ENCODE measurements around the gene RAD21L1. TPM values are rescaled to one million over a fixed set of nuclear protein-coding genes. Genes with fewer than 3 reads are reported as not detected.

The RAD21L1 gene
- total and polyA plus RNA-seq, 2 donors (not counting 3 experiments of a cell fraction or from before 2014, with no cell fraction given), result 0.06 TPM; not detected in 1

DNA sequence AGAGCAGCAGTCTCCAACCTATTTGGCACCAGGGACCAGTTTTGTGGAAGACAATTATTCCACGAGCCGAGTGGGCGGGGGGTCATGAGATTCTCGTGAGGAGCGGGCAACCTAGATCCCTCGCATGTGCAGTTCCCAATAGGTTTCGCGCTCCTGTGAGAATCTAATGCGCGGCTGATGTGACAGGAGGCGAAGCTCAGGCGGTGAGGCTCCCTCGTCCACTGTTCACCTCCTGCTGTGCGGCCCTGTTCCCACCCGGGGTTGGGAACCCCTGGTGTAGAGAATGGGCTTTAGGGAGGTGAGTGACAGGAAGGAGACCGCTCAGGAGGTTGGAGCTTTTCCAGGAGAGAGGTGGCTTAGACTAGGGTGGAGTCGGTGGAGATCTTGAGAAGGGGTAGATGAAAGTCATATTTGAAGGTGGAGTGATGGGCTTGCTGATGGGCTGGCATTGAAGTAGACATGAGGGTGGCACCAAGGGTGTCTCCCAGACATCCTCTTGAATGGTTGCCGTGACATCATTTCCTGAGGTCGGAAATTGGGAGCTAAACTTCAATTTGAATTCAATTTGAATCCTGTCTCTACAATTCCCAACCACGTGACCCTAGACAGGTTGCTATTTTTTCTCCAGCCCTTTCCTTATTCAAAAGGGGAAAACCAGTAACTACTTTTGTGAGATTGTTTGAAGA, 1.5 kb upstream of the RAD21L1 start:
- Histone ChIP-seq H3K36me3 (ENCODE audit: control insufficient read depth in 2 of 2, extremely low read depth in 1 of 2, insufficient read depth in 2 of 2, low read length in 2 of 2) (no peaks in the 10 kb centered on the region), H3K9me1 (replicated peaks; ENCODE audit: control insufficient read depth, extremely low read depth, insufficient read depth, low read length) (no peaks in the 10 kb centered on the region), H3K9ac (replicated peaks; ENCODE audit: extremely low read depth, insufficient read depth, low read length) (no peak overlapping the region), H3K27ac (ENCODE audit: insufficient read depth, low read depth, low read length) (no peak overlapping the region), H3K4me1 (ENCODE audit: control insufficient read depth, extremely low read depth, insufficient read depth, low read length) (peaks cover 6% of the 10 kb centered on the region), H3K4me3 (replicated peaks in 1 of 3; ENCODE audit: insufficient read depth in 1 of 3, low read depth in 1 of 3, low read length in 3 of 3) (no peak overlapping the region), H2AFZ (ENCODE audit: low read depth, low read length) (no peak overlapping the region), H3K79me2 (ENCODE audit: control insufficient read depth, insufficient read depth, low read length) (no peaks in the 10 kb centered on the region), H4K20me1 (replicated peaks; ENCODE audit: control insufficient read depth, extremely low read depth, insufficient read depth, low read length) (no peaks in the 10 kb centered on the region), H3K4me2 (ENCODE audit: insufficient read depth, low read length) (no peak overlapping the region), H3K27me3 (ENCODE audit: control insufficient read depth in 2 of 2, insufficient read depth in 2 of 2, low read length in 2 of 2) (peaks cover 0 to 16% of the 10 kb centered on the region in 2 experiments), H3K9me3 (replicated peaks; ENCODE audit: control insufficient read depth, insufficient read depth, low read length) (no peaks in the 10 kb centered on the region)
- BruUV-seq (replicated peaks), result no TSS peak
- dilution Hi-C loops (cut with MboI; ENCODE audit: extremely low pct_ligation_motif_present, low sequenced_read_pairs) (no loop called here), intact Hi-C loops (cut with micrococcal nuclease) (no loop called here)
- no peak for DNase-seq (ENCODE audit: low read depth, low spot score)
- no peak for FAIRE-seq
- no peak for TF ChIP-seq MYC (IDR thresholded peaks at IDR 0.05; ENCODE audit: low read depth, low read length)
- TF ChIP-seq GATA2 (IDR thresholded peaks at IDR 0.05; ENCODE audit: insufficient read depth, insufficient read length, low read depth, low read length), result no peak
- no peak for TF ChIP-seq EZH2 (IDR thresholded peaks at IDR 0.05; ENCODE audit: borderline replicate concordance, low read depth, low read length, severe bottlenecking)
- no peak for TF ChIP-seq POLR2A (IDR thresholded peaks at IDR 0.05; ENCODE audit: low read depth, low read length)
- TF ChIP-seq FOS (IDR thresholded peaks at IDR 0.05; ENCODE audit: borderline replicate concordance, insufficient read depth, low read length), result no peak
- TF ChIP-seq JUN (IDR thresholded peaks at IDR 0.05; ENCODE audit: borderline replicate concordance, insufficient read depth, insufficient read length, low read depth), result no peak
- TF ChIP-seq POLR2AphosphoS5 (IDR thresholded peaks at IDR 0.05; ENCODE audit: insufficient read depth, low read depth, low read length), result no peak
- TF ChIP-seq, protein P1, sequence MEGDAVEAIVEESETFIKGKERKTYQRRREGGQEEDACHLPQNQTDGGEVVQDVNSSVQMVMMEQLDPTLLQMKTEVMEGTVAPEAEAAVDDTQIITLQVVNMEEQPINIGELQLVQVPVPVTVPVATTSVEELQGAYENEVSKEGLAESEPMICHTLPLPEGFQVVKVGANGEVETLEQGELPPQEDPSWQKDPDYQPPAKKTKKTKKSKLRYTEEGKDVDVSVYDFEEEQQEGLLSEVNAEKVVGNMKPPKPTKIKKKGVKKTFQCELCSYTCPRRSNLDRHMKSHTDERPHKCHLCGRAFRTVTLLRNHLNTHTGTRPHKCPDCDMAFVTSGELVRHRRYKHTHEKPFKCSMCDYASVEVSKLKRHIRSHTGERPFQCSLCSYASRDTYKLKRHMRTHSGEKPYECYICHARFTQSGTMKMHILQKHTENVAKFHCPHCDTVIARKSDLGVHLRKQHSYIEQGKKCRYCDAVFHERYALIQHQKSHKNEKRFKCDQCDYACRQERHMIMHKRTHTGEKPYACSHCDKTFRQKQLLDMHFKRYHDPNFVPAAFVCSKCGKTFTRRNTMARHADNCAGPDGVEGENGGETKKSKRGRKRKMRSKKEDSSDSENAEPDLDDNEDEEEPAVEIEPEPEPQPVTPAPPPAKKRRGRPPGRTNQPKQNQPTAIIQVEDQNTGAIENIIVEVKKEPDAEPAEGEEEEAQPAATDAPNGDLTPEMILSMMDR (IDR thresholded peaks at IDR 0.05; ENCODE audit: extremely low read depth in 1 of 2, insufficient read depth in 1 of 2, low read depth in 1 of 2, low read length in 2 of 2), result no peak
- TF ChIP-seq, protein P2, sequence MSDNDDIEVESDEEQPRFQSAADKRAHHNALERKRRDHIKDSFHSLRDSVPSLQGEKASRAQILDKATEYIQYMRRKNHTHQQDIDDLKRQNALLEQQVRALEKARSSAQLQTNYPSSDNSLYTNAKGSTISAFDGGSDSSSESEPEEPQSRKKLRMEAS (IDR thresholded peaks at IDR 0.05; ENCODE audit: insufficient read depth, insufficient read length), result no peak
- POLR2A ChIA-PET, result no interaction called here
- CTCF ChIA-PET, result interaction anchor here (0.7 to 0.8 kb wide), 3 partner anchors 11 to 110 kb away, joined by 3 to 7 read pairs (median 4); no protein-coding TSS in a partner anchor
